C4-2B (cell line): ENCODE data around the gene TNMD.
A peak's percentile ranks its signal among the peaks of the same experiment; 100 is the strongest.

Experiments
- ZFX ChIP-seq: fragments of 450-650 bp; IDR thresholded peaks from 2 replicates; pipeline ENCODE4 v1.6.1; 2017
- TF ChIP-seq, protein P1 (sequence below): fragments of 450-650 bp; conservative IDR thresholded peaks from 2 replicates; pipeline ENCODE4 v1.5.1; 2017; ENCODE audit warnings: mild to moderate bottlenecking

DNA sequence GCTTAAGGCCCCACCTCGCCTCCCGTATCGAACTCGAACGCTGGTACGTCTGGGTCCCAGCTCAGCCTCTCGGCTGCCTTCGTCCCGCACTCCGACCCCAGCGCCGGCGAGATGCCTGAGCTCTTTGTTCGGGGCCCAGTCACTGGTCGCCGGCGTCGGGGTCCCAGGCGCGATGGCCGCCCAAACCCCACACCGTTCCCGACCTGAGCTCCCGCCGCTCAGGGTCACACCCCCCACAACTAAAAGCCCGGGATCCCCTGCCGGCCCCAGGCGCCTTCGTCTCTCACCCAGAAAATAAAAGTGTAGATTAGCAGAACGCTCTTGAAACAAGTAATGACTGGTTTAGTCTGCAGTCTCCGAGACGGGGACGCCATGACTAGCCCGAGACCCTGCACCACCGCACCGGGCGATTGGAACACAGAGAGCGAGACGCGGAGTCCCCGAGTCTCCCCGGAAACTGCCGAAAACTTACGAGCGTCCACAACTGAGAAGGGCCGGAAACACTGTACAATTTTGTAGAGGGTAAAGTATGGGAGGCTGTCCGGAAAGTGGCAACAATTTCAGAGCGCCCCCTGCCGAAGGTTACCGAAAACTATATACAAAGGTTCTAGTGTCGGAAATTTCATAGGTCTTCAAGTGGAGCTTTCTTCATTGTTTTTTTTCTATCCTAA, 51.7 kb downstream of the TNMD start, which contains the start of gene TSPAN6:
- TF ChIP-seq, protein P1, sequence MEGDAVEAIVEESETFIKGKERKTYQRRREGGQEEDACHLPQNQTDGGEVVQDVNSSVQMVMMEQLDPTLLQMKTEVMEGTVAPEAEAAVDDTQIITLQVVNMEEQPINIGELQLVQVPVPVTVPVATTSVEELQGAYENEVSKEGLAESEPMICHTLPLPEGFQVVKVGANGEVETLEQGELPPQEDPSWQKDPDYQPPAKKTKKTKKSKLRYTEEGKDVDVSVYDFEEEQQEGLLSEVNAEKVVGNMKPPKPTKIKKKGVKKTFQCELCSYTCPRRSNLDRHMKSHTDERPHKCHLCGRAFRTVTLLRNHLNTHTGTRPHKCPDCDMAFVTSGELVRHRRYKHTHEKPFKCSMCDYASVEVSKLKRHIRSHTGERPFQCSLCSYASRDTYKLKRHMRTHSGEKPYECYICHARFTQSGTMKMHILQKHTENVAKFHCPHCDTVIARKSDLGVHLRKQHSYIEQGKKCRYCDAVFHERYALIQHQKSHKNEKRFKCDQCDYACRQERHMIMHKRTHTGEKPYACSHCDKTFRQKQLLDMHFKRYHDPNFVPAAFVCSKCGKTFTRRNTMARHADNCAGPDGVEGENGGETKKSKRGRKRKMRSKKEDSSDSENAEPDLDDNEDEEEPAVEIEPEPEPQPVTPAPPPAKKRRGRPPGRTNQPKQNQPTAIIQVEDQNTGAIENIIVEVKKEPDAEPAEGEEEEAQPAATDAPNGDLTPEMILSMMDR, result peak; percentile 71
- TF ChIP-seq ZFX, result no peak
